Activated T-cell treated with anti-CD3 and anti-CD28 coated beads for 4 hours (primary cell): ENCODE measurements around the gene ITGA11.
"Not testable (repeated sequence)": the region's sequence is repeated elsewhere in the genome, so short reads cannot be mapped to it uniquely, and the experiment has no call there.

Experiments
- DNase-seq: peaks from one replicate; pipeline ENCODE4 v3.0.0-alpha.2; 2020

Gene ITGA11

GRCh38 chr15:68410466-68411342 lies 21.3 kb downstream of the ITGA11 start:
- DNase-seq, result no peak

- no peak for DNase-seq
Observed at GRCh38 chr15:68409736-68410370, 22.1 kb downstream of the ITGA11 start.

GRCh38 chr15:68408971-68409370 lies 23.0 kb downstream of the ITGA11 start:
- DNase-seq, result no peak

GRCh38 chr15:68407886-68408881 lies 23.8 kb downstream of the ITGA11 start:
- no peak for DNase-seq

- DNase-seq, result no peak
Observed at GRCh38 chr15:68407141-68407885, 24.6 kb downstream of the ITGA11 start.

GRCh38 chr15:68405378-68406250 lies 26.3 kb downstream of the ITGA11 start:
- DNase-seq, result no peak

- DNase-seq, result no peak
Observed at GRCh38 chr15:68404056-68404798, 27.7 kb downstream of the ITGA11 start.

- no peak for DNase-seq
Observed at GRCh38 chr15:68403161-68403941, 28.6 kb downstream of the ITGA11 start.

- no peak for DNase-seq
Observed at GRCh38 chr15:68402432-68403160, 29.4 kb downstream of the ITGA11 start.

GRCh38 chr15:68401496-68402431 lies 30.2 kb downstream of the ITGA11 start:
- DNase-seq, result no peak

- DNase-seq, result no peak
Observed at GRCh38 chr15:68400066-68400456, 31.9 kb downstream of the ITGA11 start.

GRCh38 chr15:68399096-68400065 lies 32.6 kb downstream of the ITGA11 start:
- no peak for DNase-seq

GRCh38 chr15:68397999-68398398 lies 34.0 kb downstream of the ITGA11 start:
- DNase-seq, result not testable (repeated sequence)

GRCh38 chr15:68396068-68396467 lies 35.9 kb downstream of the ITGA11 start:
- DNase-seq, result no peak

- DNase-seq, result no peak
Observed at GRCh38 chr15:68391121-68391520, 40.8 kb downstream of the ITGA11 start.
